ENCODE data around the gene GRIP2.
A peak's percentile ranks its signal among the peaks of the same experiment; 100 is the strongest.

Gene GRIP2

GRCh38 chr3:14561051-14561960 is 21.2 kb upstream of the GRIP2 start:
- DNase-seq, result peak; percentile 52

GRCh38 chr3:14560110-14560509 is 20.0 kb upstream of the GRIP2 start:
- DNase-seq, result no peak

GRCh38 chr3:14558029-14558428 is 17.9 kb upstream of the GRIP2 start:
- DNase-seq, result no peak

GRCh38 chr3:14555835-14556234 is 15.7 kb upstream of the GRIP2 start:
- DNase-seq, result no peak

- no peak for DNase-seq
Measured at GRCh38 chr3:14554715-14555114, 14.6 kb upstream of the GRIP2 start.

- DNase-seq, result no peak
Measured at GRCh38 chr3:14553871-14554270, 13.7 kb upstream of the GRIP2 start.

- no peak for DNase-seq
Measured at GRCh38 chr3:14552717-14553116, 12.6 kb upstream of the GRIP2 start.

GRCh38 chr3:14552041-14552648 is 12.0 kb upstream of the GRIP2 start:
- DNase-seq, result no peak

- no peak for DNase-seq
Measured at GRCh38 chr3:14550651-14551611, 10.8 kb upstream of the GRIP2 start.

- no peak for DNase-seq
Measured at GRCh38 chr3:14550181-14550580, 10.0 kb upstream of the GRIP2 start.

- DNase-seq, result no peak
Measured at GRCh38 chr3:14549256-14549919, 9.2 kb upstream of the GRIP2 start.

GRCh38 chr3:14548321-14548729 is 8.2 kb upstream of the GRIP2 start:
- peak; percentile 63 for DNase-seq

- DNase-seq, result no peak
Measured at GRCh38 chr3:14547693-14548092, 7.6 kb upstream of the GRIP2 start.

- DNase-seq, result no peak
Measured at GRCh38 chr3:14546041-14546440, 5.9 kb upstream of the GRIP2 start.

- DNase-seq, result no peak
Measured at GRCh38 chr3:14545251-14545635, 5.1 kb upstream of the GRIP2 start.

GRCh38 chr3:14544282-14545250 is 4.4 kb upstream of the GRIP2 start:
- DNase-seq, result no peak

- DNase-seq, result no peak
Measured at GRCh38 chr3:14543446-14543845, 3.3 kb upstream of the GRIP2 start.

- no peak for DNase-seq
Measured at GRCh38 chr3:14542656-14543055, 2.5 kb upstream of the GRIP2 start.

GRCh38 chr3:14541646-14542045 is 1.5 kb upstream of the GRIP2 start:
- DNase-seq, result no peak

- DNase-seq, result no peak
Measured at GRCh38 chr3:14540821-14541385, 761 bp upstream of the GRIP2 start.

GRCh38 chr3:14539384-14539741 is 779 bp downstream of the GRIP2 start:
- DNase-seq, result no peak
